Mucosa of descending colon (tissue), 3 donors: Measurements from ENCODE around the gene TRAF3. TPM values are rescaled to one million over a fixed set of nuclear protein-coding genes. Genes with fewer than 3 reads are reported as not detected.

Source experiments
- ATAC-seq: fragments of 200-7000 bp; cut with Tn5 transposase; one replicate; pipeline ENCODE4 v1.9.1; 2020; ENCODE audit warnings: mild to moderate bottlenecking, moderate library complexity
- DNase-seq, 3 donors: peaks; one replicate each; pipeline ENCODE4 v3.0.0-alpha.2; 2020
- H3K36me3 ChIP-seq: fragments of 200-600 bp; one replicate; pipeline ENCODE4 v1.8.0; 2021; ENCODE audit warnings: low read depth, mild to moderate bottlenecking
- H3K4me1 ChIP-seq: fragments of 200-600 bp; one replicate; pipeline ENCODE4 v1.8.0; 2021; ENCODE audit warnings: low read depth, mild to moderate bottlenecking
- H3K4me3 ChIP-seq: fragments of 200-600 bp; one replicate; pipeline ENCODE4 v1.8.0; 2021; ENCODE audit warnings: mild to moderate bottlenecking
- H3K9me3 ChIP-seq: fragments of 200-600 bp; one replicate; pipeline ENCODE4 v1.8.0; 2021; ENCODE audit warnings: mild to moderate bottlenecking
- CTCF ChIP-seq: fragments of 200-600 bp; IDR thresholded peaks from one replicate; pipeline ENCODE4 v1.8.0; 2022; ENCODE audit warnings: antibody characterized with exemption, mild to moderate bottlenecking
- intact Hi-C, 2 donors: fragments of 100-400 bp; cut with DNase I in 1 of 2; cut with micrococcal nuclease in 1 of 2; formaldehyde crosslinking; loops; one replicate each; pipeline versions ENCODE4 v1.11.0 to v1.11.1; 2022; cut with DNase I, micrococcal nuclease
- long read RNA-seq, 2 donors: library from polyadenylated mRNA; unstranded; transcript quantifications; one replicate each; pipeline ENCODE4 v2.0.0, GENCODE V29; 2019 to 2021
- total RNA-seq, 3 donors: library from RNA; stranded (reverse); fragmentation: NEBNext Ultra II Directional in 2 of 3; extraction: Animal tissue kit (Norgen Biotek cat#: 25700) in 2 of 3; gene quantifications; one replicate each; pipeline versions ENCODE4 v1.2.1 to v1.2.4, GENCODE V29; 2021 to 2023
- donor health status: DM: no; HTN: no; CAD: no; lungs with moderate emphysema.
- donor health status: DM: no; HTN: no; CAD: no.
- donor health status: DM: no; HTN: yes; CAD: no.

TRAF3 gene
- 10 to 100 TPM; 20.9 to 36.0 (median 21.3) TPM for total RNA-seq
- long read RNA-seq, donor 1, transcript TRAF3-203 (12 exons, 2,459 nt): major isoform, 6 of 27 reads
- long read RNA-seq, donor 1, partial matches to known transcripts: 1 of 27 reads
- long read RNA-seq, donor 1, other reads (novel, unspliced or antisense): 20 of 27 reads
- long read RNA-seq, donor 2, full-length matches to known transcripts: 1 of 6 reads
- long read RNA-seq, donor 2, partial matches to known transcripts: 0 of 6 reads
- long read RNA-seq, donor 2, other reads (novel, unspliced or antisense): 5 of 6 reads

GRCh38 chr14:102776761-102777710, at the start of gene TRAF3:
Gene TRAF3, plus strand, starts transcription at chr14:102777449. Its CDS starts 92,753 bp downstream, at chr14:102870202.
- DNase-seq (peak; percentile 67 to 87 (median 81)), ATAC-seq (peak; percentile 68)
- intact Hi-C loops: loop anchor here (10.0 kb wide), 2 partner anchors 138 to 148 kb away; partner anchors contain the start of gene AMN (in 1 of the 2)
- no peaks in the 10 kb centered on the region for H3K9me3 ChIP-seq
- peak within 1 kb of the TSS; percentile 75 for H3K4me3 ChIP-seq
- no peak for TF ChIP-seq CTCF
- no peaks in the 10 kb centered on the region for H3K36me3 ChIP-seq
- peaks cover 7% of the 10 kb centered on the region for H3K4me1 ChIP-seq

- Histone ChIP-seq H3K4me1 (no peaks in the 10 kb centered on the region), H3K9me3 (no peaks in the 10 kb centered on the region), H3K4me3 (no peak overlapping the region), H3K36me3 (no peaks in the 10 kb centered on the region)
- ATAC-seq (no peak), DNase-seq (no peak)
- intact Hi-C loops: no loop called here
- no peak for TF ChIP-seq CTCF
These were observed 48.7 kb upstream of the TRAF3 start for GRCh38 chr14:102728501-102728900.

GRCh38 chr14:102729268-102729667, 48.0 kb upstream of the TRAF3 start:
- no peak overlapping the region for H3K4me3 ChIP-seq
- no peaks in the 10 kb centered on the region for H3K36me3 ChIP-seq
- ATAC-seq: no peak
- H3K9me3 ChIP-seq: no peaks in the 10 kb centered on the region
- H3K4me1 ChIP-seq: no peaks in the 10 kb centered on the region
- intact Hi-C loops: no loop called here
- no peak for TF ChIP-seq CTCF
- DNase-seq: no peak

- no peak overlapping the region for H3K4me3 ChIP-seq
- DNase-seq (no peak), ATAC-seq (no peak)
- intact Hi-C loops: no loop called here
- no peaks in the 10 kb centered on the region for H3K9me3 ChIP-seq
- no peak for TF ChIP-seq CTCF
- no peaks in the 10 kb centered on the region for H3K4me1 ChIP-seq
- H3K36me3 ChIP-seq: no peaks in the 10 kb centered on the region
These were observed 47.4 kb upstream of the TRAF3 start for GRCh38 chr14:102729825-102730224.

GRCh38 chr14:102731101-102731870, 46.0 kb upstream of the TRAF3 start:
- DNase-seq: no peak
- H3K4me1 ChIP-seq: no peaks in the 10 kb centered on the region
- TF ChIP-seq CTCF: no peak
- no peaks in the 10 kb centered on the region for H3K36me3 ChIP-seq
- intact Hi-C loops: no loop called here
- no peak for ATAC-seq
- no peak overlapping the region for H3K4me3 ChIP-seq
- H3K9me3 ChIP-seq: no peaks in the 10 kb centered on the region
